ENCODE data around the gene MAGI1.

MAGI1 gene

DNA sequence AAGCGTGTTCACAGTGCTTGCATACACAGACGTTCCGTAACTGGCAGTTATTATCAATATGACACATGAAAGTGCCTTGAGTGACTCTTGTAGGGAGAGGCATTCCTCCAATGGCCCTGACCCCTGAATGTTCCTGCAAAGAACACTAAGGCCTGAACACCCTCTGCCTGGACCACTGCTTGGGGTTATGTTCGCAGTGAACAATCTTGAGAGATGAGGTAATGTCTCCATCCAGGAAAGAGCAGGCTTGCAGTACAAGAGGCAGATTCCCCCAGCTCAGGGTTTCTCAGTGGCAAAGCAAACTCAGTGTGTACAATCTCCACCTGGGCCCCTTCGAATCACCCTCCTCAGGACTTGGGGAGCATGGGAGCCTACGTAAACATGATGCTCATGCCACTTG is 324.6 kb downstream of the MAGI1 start:
- no peaks in the 10 kb centered on the region for H3K36me3 ChIP-seq
- no peaks in the 10 kb centered on the region for H3K27me3 ChIP-seq
- TF ChIP-seq, protein P1, sequence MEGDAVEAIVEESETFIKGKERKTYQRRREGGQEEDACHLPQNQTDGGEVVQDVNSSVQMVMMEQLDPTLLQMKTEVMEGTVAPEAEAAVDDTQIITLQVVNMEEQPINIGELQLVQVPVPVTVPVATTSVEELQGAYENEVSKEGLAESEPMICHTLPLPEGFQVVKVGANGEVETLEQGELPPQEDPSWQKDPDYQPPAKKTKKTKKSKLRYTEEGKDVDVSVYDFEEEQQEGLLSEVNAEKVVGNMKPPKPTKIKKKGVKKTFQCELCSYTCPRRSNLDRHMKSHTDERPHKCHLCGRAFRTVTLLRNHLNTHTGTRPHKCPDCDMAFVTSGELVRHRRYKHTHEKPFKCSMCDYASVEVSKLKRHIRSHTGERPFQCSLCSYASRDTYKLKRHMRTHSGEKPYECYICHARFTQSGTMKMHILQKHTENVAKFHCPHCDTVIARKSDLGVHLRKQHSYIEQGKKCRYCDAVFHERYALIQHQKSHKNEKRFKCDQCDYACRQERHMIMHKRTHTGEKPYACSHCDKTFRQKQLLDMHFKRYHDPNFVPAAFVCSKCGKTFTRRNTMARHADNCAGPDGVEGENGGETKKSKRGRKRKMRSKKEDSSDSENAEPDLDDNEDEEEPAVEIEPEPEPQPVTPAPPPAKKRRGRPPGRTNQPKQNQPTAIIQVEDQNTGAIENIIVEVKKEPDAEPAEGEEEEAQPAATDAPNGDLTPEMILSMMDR (IDR thresholded peaks at IDR 0.05), result no peak
- no peaks in the 10 kb centered on the region for H3K9me3 ChIP-seq
- H3K4me3 ChIP-seq (ENCODE audit: low read depth in 1 of 2, low read length in 1 of 2), result no peak overlapping the region
- H3K27ac ChIP-seq, result no peak overlapping the region
- no peaks in the 10 kb centered on the region for H3K4me1 ChIP-seq (ENCODE audit: control insufficient read depth in 1 of 2, insufficient read depth in 1 of 2, low read depth in 1 of 2, low read length in 1 of 2)

DNA sequence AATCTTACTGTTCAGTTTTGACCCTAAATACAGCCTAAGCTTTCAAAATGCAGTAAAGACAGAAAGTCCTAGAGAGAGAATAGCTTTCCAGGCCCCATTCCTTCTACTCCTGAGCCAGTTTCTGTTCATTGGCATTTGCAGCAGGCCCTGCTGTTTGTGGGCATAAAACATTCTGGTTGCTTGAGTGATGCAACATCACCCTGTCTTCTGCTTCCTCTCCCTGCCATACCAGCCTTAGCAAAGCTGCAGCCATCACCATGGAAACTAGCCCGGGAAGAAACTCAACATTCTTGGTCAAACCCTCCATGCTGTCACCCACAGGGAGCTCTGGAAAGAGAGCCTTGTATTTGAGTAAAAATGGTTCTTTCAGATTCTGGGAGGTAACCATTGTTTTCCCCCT is 325.7 kb downstream of the MAGI1 start:
- Histone ChIP-seq H3K27ac (no peak overlapping the region), H3K27me3 (no peaks in the 10 kb centered on the region), H3K4me3 (ENCODE audit: low read depth in 1 of 2, low read length in 1 of 2) (no peak overlapping the region), H3K36me3 (no peaks in the 10 kb centered on the region), H3K9me3 (no peaks in the 10 kb centered on the region), H3K4me1 (ENCODE audit: control insufficient read depth in 1 of 2, insufficient read depth in 1 of 2, low read depth in 1 of 2, low read length in 1 of 2) (no peaks in the 10 kb centered on the region)
- TF ChIP-seq, protein P1 (IDR thresholded peaks at IDR 0.05), result no peak

DNA sequence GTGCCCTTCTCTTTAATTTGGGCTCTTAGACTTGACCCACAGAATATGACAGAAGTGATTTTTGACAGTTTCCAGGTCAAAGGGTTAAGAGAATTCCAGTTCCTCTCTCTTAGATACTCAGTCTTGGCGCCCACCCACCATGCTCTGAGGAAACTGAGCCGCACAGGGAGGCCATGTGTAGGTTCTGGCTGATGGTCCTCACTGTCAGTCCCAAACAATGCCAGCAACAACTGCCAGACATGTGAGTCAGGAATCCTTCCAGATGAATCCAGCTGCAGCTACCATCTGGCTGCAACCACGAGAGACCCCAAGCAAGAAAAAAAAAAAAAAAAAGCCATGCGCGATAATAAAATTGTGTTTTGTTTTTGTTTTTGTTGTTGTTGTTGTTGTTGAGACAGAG is 326.6 kb downstream of the MAGI1 start:
- TF ChIP-seq, protein P1 (IDR thresholded peaks at IDR 0.05), result no peak
- Histone ChIP-seq H3K4me3 (ENCODE audit: low read depth in 1 of 2, low read length in 1 of 2) (no peak overlapping the region), H3K9me3 (no peaks in the 10 kb centered on the region), H3K4me1 (ENCODE audit: control insufficient read depth in 1 of 2, insufficient read depth in 1 of 2, low read depth in 1 of 2, low read length in 1 of 2) (no peaks in the 10 kb centered on the region), H3K36me3 (no peaks in the 10 kb centered on the region), H3K27ac (no peak overlapping the region), H3K27me3 (no peaks in the 10 kb centered on the region)

DNA sequence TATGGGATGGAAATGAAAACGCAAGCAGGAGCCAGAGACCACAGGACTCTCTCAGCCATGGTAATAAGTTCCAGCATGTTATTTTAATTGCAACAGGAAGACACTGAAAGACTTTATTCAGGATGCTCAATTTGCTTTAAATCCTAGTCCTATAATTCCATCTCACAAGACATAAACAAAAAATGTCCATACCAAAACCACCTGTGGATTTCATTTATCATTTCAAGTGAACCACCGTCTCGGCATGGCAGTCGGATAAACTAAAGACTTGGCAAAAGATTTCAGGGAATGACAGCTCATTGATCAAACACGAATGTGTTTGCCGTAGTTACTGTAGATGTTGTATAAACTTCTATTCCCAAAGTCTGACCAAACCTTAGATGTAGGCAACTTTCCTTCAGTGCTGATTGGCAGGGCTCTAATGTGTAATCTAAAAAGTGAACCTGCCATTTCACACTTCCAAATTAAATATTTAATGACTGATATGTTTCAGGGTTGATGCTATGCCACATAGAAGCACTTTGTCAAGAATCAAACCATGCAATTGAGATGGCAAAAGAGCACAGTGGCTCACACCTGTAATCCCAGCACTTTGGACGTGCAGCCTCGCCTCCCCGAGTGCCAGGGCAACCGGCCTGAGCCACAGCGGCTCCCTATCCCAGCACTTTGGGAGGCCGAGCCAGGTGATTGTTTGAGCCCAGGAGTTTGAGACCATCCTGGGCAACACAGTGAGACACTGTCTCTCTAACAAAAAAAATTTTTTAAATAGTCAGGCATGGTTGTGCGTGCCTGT is 331.7 kb downstream of the MAGI1 start:
- no peaks in the 10 kb centered on the region for H3K27me3 ChIP-seq
- TF ChIP-seq, protein P1 (IDR thresholded peaks at IDR 0.05), result no peak
- H3K4me3 ChIP-seq (ENCODE audit: low read depth in 1 of 2, low read length in 1 of 2), result no peak overlapping the region
- no peaks in the 10 kb centered on the region for H3K9me3 ChIP-seq
- no peaks in the 10 kb centered on the region for H3K4me1 ChIP-seq (ENCODE audit: control insufficient read depth in 1 of 2, insufficient read depth in 1 of 2, low read depth in 1 of 2, low read length in 1 of 2)
- H3K36me3 ChIP-seq, result no peaks in the 10 kb centered on the region
- H3K27ac ChIP-seq, result no peak overlapping the region

DNA sequence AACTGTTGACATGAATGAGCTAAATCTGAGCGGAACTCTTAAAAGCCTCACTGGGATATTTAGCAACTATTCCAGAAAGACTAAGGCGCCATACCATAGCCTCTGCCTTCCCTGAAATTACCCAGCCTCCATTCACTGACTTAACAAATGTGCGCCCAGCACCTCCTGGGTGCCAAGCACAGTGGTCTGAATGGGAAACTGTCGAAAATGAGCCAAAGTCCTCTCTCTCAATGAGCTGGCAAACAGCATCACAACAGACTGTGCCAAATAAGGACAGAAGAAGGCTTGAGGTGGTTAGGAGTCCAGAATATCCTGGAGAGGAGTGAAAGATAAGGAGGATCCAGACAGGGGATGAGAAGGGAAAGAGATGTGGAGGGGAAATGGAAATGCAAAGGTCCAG is 332.4 kb downstream of the MAGI1 start:
- H3K4me3 ChIP-seq (ENCODE audit: low read depth in 1 of 2, low read length in 1 of 2), result no peak overlapping the region
- no peaks in the 10 kb centered on the region for H3K9me3 ChIP-seq
- no peak overlapping the region for H3K27ac ChIP-seq
- TF ChIP-seq, protein P1 (IDR thresholded peaks at IDR 0.05), result no peak
- H3K36me3 ChIP-seq, result no peaks in the 10 kb centered on the region
- no peaks in the 10 kb centered on the region for H3K4me1 ChIP-seq (ENCODE audit: control insufficient read depth in 1 of 2, insufficient read depth in 1 of 2, low read depth in 1 of 2, low read length in 1 of 2)
- H3K27me3 ChIP-seq, result no peaks in the 10 kb centered on the region

Data from neutrophil (primary cell).